Stimulated activated CD8-positive, alpha-beta memory T cell treated with anti-CD3 and anti-CD28 coated beads, Interleukin-4, amount 100 ng/mL, for 24 hours (primary cell): ENCODE results near the gene NRROS.

Experiments used
- DNase-seq: peaks from one replicate; pipeline ENCODE4 v3.0.0-alpha.2; 2020; ENCODE audit warnings: low read depth

Gene NRROS

DNA sequence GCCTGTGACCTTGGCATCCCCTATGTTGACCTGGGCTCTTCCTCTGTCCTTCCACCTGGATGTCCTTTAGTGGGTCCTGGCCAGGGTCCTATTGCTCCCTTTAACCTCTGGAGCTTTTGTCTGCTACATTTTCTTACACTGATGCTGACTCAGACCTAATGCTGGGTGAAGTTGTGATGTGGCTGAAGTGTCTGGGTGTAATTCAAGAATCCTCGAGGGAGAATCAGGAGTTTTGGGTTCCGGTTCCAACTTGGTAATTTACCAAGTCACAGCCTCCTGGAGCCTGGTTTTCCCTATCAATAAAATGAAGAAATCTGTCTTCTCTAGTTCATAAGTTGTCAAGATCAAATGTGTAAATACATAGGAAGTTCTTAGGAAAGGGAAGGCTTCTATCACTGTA, 46.9 kb downstream of the NRROS start:
- no peak for DNase-seq

DNA sequence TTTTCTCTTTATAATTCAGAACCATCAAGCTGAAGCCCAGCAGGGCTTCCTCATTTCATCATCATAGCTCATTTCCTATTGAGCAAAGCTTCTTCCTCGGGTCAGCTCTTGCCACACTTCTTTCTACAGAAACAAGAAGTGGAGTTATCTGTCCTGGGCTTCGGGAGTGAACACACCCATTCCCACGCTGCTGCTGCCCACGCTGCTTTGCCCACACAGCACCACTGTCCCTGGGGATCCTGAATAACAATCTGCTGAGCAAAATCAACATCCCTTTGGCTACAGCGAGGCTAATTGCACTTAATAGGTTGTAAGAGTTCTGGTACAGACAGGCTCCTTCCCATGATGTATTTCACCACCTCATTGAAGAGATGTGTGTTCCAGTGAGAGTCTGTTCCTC, 48.9 kb downstream of the NRROS start:
- DNase-seq, result no peak

DNA sequence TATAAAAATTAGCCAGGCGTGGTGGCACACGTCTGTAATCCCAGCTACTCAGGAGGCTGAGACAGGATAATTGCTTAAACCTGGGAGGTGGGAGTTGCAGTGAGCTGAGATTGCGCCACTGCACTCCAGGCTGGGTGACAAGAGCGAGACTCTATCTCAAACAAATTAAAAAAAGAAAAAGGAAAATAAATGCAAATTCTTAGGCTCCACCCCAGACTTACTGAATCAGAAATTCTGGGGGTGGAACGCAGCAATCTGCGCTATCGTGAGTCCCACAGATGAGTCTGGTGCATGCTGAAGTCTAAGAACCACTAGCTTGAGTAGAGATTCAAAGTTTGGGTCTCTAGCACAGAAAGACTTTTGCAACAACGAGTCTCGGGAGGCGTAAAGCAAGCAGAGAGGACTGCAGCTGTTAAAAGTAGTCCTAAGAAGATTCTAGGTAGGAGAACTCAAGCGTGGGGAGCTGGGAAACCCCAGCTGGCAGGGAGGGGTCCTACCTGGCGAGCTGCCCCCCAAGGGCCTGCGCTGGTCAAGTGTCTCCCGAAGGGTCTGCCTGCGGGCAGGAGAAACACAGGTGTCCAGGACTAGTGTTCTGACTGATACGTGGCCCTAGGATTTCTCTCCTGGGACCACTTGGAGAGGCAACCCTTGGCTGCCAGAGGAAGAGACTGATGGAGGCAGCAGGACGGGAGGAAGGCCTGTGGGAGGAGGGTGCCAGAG, 50.6 kb downstream of the NRROS start:
- no peak for DNase-seq

DNA sequence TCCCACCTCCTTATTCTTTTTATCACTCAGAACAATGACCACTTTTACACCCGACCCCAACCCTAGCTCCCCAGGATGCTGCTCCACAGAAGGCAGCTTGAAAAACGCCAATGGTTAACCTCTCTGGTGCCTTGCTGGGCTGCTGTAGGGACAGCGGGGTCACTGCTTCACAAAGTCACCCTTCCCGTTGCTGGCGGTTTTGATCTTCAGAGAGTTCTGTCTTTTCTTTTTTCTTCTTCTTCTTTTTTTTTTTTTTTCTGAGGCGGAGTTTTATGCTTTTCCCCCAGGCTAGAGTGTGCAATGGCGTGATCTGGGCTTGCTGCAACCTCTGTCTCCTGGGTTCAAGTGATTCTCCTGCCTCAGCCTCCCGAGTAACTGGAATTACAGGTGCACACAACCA, 51.9 kb downstream of the NRROS start:
- DNase-seq, result no peak

DNA sequence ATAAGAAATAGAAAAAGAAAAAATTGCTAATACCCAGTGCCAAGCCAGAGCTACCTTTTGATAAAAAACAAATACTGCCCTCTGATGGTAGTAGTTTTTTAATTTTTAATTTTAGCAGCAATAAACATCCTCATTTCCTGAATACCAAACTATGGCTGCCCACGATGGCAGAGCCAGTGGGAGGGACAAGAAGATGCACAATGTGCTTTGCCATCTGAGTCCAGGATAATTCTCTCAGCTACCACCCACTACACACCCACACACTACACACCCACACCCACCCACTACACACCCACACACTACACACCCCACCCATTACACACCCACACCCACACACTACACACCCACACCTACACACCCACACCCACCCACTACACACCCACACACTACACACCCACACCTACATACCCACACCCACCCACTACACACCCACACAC, 54.7 kb downstream of the NRROS start:
- DNase-seq, result no peak

DNA sequence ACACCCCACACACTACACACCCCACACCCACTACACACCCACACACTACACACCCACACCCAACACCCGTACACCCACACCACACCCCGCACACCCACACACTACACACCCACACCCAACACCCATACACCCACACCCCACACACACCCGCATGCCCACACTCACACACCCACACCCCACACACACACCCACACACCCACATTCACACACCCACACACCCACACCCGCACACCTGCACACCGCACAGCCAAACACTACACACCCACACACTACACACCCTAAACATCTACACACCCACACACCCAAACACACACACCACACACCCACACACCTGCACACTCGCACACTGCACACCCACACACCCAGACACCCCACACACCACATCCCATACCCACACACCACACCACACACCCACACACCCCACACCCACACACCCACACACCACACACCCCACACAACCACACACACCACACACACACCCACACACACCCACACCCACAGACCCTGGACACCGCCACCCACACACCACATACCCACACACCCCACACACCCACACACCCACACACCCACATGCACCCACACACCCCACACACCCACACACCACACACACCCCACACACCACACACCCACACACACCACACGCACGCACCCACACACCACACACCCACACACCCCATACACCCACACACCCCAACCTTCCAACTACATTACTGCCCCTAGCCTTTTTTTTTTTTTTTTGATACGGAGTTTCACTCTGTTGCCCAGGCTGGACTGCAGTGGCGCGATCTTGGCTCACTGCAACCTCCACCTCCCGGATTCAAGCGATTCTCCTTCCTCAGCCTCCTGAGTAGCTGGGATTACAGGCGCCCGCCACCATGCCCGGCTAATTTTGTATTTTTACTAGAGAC, 55.7 kb downstream of the NRROS start:
- no peak for DNase-seq

DNA sequence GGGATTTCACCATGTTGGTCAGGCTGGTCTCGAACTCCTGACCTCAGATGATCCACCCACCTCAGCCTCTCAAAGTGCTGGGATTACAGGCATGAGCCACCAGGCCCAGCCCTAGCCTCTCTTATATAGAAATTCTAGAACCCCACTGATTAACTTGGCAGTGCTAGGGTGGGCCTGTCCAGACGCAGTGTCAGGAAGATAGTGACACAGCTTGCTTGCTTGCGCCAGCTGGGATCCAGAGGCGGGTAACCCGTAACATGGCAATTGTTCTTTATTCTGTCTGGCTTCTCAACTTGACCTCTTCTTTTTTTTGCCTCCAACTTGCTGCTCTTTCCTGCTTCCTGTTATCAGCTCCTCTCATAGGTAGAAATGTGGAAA, 56.3 kb downstream of the NRROS start:
- DNase-seq, result no peak

DNA sequence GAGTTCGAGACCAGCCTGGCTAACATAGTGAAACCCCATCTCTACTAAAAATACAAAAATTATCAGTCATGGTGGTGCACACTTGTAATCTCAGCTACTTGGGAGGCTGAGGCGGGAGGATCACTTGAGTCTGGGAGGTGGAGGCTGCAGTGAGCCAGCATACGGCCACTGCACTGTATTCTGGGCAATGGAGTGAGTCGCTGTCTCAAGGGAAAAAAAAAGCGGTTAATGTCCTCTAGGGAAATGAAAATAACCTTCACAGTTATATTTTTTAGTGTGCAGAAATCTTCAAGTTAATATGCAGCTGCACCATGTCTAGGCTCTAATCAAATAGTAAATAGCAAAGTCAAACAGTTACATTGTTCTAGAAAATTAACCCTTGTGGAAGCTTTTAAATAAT, 57.8 kb downstream of the NRROS start:
- no peak for DNase-seq

DNA sequence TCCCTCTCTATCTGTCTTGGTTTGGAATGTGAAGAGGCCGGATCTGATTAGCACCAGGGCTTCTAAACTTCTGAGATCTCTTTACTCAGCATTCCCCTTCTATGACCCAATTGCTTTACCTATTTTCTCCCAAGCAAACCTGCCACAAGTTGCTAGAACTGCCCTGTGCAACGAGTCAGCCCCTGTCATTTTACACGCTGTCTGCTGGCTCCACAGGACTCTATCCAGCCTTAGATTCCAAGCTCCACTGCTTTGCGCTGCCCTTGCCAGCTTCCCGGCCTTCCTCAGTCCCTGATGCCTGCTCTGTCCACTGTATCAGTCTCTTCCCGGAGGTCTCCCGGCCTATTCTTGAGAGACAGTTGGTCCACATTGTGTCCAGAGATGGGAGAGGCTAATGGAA, 60.3 kb downstream of the NRROS start:
- no peak for DNase-seq

DNA sequence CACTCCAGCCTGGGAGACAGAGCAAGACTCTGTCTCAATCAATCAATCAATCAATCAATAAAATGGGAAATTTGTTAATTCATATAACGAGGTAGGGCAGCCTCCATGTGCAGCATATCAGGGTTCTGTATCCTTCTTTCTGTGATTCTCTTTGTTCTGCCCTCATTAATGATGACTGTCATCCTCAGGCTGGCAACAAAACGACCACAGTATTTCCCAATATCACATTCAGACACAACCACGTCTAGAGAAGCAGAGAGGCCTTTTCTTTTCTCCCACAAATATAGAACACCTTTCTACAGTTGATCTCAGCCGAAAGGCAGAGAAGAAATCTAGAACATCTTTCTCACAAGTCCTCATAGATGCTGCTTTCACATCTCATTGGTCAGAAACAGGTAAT, 61.3 kb downstream of the NRROS start:
- DNase-seq, result no peak

DNA sequence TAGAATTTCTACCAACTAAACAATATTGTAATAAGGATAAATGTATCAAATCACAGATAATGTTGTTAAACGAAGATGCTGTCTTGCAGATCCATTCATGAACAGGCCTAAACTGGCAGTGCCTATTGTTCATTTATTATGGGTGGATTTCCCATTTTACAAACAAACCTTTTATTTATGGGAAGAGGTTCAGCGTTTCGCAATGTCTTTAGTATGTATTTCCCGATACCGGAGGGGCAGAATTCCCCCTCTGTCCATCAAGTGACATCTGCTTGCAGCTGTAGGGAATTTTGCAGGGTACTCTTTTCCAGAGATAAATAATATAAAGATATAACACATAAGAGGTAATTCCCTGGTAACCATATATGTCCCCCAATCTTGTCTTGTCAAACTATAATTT, 66.8 kb downstream of the NRROS start:
- DNase-seq, result no peak

DNA sequence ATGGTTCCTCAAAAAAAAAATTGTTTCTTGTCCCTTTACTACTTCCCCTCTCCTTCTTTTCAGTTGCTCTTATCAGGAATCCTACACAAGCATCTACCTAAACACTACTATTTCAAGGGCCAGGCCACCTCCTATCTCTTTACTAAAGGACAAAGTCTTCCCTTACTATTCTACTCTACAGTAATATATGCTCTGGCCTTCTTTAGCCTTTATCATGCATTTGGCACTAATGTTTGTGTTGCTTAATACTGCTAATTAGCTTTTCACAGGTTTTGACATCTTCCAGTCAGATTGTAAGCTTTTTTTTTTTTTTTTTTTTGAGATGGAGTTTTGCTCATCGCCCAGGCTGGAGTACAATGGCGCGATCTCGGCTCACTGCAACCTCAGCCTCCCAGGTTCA, 67.2 kb downstream of the NRROS start:
- no peak for DNase-seq

DNA sequence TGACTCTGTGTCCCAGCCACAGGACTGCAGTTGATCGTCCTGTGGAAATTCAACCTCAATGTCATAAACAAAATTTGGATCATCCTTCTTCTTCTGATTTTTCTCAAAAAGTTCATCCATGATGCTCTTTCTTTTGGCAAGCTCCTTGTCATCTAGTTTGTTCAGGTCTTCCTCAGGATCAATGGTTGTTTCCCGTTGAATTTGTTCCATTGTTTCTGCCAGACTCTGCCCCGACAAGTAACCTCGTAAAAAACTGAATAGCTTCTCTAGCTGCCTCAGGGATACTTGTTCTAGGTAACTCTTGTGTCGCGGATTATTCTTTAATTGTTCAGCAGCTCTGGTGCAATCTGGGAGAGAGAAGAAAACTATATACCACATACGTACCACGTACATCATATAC, 68.1 kb downstream of the NRROS start:
- DNase-seq, result no peak

DNA sequence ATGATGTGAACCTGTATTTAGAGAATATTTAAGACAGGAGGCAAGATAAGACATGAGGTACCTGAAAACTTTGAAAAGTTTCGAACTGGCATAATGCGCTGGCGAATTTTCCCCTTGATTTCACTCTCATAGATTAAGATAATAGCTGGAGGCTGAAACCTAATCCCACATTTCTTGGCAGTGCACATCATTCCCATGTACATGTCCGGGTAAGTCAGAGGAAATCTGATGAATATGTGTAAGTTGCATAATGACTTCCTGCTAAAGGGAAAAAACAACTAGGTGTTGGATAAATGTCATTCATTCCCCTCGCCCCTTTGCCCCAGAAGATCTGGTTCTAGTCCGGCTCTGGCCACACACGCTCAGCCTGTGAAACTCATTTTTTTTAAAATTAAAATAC, 69.0 kb downstream of the NRROS start:
- DNase-seq, result no peak
